ENCODE data around the gene ACHE. TPM values are rescaled to one million over a fixed set of nuclear protein-coding genes. Genes with fewer than 3 reads are reported as not detected.

ACHE gene
- total and polyA plus RNA-seq, 2 of the 13 experiments (the other 11 are each of a cell fraction or from before 2014, with no cell fraction given) = 0.18 to 0.40 TPM

DNA sequence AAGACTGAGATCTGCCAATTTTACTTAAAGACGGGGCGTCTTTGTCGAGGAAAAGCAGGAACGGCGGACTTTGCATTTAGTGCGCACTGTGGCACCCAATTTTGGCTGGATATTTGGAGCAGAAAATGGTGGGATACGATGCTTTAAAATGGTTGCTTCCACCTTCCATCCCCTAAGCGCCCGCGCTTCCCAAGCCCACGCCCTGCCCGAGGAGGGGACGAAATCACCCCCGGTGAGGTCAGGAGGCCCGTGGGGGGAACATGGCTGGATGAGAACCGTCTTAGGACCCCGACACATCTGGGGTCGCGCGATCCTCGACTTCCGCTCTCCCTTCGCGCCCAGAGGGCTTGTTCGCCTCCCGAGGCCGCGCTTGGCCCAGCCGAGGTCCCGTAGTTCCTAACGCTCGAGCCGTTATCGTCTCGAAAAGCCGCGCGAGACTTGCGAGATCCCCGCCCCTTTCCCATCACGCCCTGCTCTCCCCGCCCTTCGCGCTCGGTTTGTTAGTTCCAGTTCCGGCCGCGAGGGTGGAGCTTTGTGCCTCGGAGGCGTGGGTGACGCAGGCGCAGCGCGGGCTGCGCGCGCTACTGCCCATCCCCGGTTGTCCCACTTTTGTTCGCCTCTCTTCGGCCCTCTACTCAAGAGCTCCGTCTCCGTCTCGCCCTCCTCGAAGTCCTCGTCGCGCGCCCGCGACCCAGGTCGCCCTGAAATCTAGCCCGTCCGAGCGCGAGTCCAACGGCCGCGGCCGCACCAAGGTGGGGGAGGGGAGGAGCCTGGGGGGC is 20.9 kb downstream of the ACHE start, which contains the start of gene SRRT (continued):
- TF ChIP-seq JUND (CRISPR knock-in tag; IDR thresholded peaks at IDR 0.05) (peak; percentile 46; the same call in 1 of the 2 replicates), RARA (CRISPR knock-in tag; IDR thresholded peaks at IDR 0.05) (no peak), JUNB (CRISPR knock-in tag; IDR thresholded peaks at IDR 0.05; ENCODE audit: borderline replicate concordance) (no peak), ATF7-NPFF (CRISPR knock-in tag; IDR thresholded peaks at IDR 0.05; ENCODE audit: low read depth) (peak; percentile 24; the same call in 1 of the 2 replicates), SAFB2 (CRISPR knock-in tag; IDR thresholded peaks at IDR 0.05; ENCODE audit: borderline replicate concordance, low read depth) (peak; percentile 66; the same call in 1 of the 2 replicates), HDAC2 (CRISPR knock-in tag; IDR thresholded peaks at IDR 0.05) (peak; percentile 92), ZBTB42 (CRISPR knock-in tag; IDR thresholded peaks at IDR 0.05) (no peak), TCF7 (IDR thresholded peaks at IDR 0.05; ENCODE audit: low read depth) (no peak), ZNF430 (CRISPR knock-in tag; IDR thresholded peaks at IDR 0.05) (peak; percentile 87; the same call in 1 of the 2 replicates), ZNF354B (CRISPR knock-in tag; IDR thresholded peaks at IDR 0.05) (no peak), ZMYM3 (CRISPR knock-in tag; IDR thresholded peaks at IDR 0.05) (peak; percentile 62; the same call in 1 of the 2 replicates), IKZF1 (IDR thresholded peaks at IDR 0.05) (no peak)
- TF ChIP-seq, protein P1, sequence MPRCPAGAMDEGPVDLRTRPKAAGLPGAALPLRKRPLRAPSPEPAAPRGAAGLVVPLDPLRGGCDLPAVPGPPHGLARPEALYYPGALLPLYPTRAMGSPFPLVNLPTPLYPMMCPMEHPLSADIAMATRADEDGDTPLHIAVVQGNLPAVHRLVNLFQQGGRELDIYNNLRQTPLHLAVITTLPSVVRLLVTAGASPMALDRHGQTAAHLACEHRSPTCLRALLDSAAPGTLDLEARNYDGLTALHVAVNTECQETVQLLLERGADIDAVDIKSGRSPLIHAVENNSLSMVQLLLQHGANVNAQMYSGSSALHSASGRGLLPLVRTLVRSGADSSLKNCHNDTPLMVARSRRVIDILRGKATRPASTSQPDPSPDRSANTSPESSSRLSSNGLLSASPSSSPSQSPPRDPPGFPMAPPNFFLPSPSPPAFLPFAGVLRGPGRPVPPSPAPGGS (CRISPR knock-in tag; IDR thresholded peaks at IDR 0.05) = no peak
- TF ChIP-seq, protein P2, sequence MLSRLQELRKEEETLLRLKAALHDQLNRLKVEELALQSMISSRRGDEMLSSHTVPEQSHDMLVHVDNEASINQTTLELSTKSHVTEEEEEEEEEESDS (CRISPR knock-in tag; IDR thresholded peaks at IDR 0.05; ENCODE audit: borderline replicate concordance) = 0 out of 2 replicates have a peak, but pooled peaks have one; percentile 56
- TF ChIP-seq, protein P3, sequence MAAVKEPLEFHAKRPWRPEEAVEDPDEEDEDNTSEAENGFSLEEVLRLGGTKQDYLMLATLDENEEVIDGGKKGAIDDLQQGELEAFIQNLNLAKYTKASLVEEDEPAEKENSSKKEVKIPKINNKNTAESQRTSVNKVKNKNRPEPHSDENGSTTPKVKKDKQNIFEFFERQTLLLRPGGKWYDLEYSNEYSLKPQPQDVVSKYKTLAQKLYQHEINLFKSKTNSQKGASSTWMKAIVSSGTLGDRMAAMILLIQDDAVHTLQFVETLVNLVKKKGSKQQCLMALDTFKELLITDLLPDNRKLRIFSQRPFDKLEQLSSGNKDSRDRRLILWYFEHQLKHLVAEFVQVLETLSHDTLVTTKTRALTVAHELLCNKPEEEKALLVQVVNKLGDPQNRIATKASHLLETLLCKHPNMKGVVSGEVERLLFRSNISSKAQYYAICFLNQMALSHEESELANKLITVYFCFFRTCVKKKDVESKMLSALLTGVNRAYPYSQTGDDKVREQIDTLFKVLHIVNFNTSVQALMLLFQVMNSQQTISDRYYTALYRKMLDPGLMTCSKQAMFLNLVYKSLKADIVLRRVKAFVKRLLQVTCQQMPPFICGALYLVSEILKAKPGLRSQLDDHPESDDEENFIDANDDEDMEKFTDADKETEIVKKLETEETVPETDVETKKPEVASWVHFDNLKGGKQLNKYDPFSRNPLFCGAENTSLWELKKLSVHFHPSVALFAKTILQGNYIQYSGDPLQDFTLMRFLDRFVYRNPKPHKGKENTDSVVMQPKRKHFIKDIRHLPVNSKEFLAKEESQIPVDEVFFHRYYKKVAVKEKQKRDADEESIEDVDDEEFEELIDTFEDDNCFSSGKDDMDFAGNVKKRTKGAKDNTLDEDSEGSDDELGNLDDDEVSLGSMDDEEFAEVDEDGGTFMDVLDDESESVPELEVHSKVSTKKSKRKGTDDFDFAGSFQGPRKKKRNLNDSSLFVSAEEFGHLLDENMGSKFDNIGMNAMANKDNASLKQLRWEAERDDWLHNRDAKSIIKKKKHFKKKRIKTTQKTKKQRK (IDR thresholded peaks at IDR 0.05; ENCODE audit: low read length) = no peak
- TF ChIP-seq, protein P4, sequence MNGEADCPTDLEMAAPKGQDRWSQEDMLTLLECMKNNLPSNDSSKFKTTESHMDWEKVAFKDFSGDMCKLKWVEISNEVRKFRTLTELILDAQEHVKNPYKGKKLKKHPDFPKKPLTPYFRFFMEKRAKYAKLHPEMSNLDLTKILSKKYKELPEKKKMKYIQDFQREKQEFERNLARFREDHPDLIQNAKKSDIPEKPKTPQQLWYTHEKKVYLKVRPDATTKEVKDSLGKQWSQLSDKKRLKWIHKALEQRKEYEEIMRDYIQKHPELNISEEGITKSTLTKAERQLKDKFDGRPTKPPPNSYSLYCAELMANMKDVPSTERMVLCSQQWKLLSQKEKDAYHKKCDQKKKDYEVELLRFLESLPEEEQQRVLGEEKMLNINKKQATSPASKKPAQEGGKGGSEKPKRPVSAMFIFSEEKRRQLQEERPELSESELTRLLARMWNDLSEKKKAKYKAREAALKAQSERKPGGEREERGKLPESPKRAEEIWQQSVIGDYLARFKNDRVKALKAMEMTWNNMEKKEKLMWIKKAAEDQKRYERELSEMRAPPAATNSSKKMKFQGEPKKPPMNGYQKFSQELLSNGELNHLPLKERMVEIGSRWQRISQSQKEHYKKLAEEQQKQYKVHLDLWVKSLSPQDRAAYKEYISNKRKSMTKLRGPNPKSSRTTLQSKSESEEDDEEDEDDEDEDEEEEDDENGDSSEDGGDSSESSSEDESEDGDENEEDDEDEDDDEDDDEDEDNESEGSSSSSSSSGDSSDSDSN (CRISPR knock-in tag; IDR thresholded peaks at IDR 0.05) = peak; percentile 68
- TF ChIP-seq, protein P5, sequence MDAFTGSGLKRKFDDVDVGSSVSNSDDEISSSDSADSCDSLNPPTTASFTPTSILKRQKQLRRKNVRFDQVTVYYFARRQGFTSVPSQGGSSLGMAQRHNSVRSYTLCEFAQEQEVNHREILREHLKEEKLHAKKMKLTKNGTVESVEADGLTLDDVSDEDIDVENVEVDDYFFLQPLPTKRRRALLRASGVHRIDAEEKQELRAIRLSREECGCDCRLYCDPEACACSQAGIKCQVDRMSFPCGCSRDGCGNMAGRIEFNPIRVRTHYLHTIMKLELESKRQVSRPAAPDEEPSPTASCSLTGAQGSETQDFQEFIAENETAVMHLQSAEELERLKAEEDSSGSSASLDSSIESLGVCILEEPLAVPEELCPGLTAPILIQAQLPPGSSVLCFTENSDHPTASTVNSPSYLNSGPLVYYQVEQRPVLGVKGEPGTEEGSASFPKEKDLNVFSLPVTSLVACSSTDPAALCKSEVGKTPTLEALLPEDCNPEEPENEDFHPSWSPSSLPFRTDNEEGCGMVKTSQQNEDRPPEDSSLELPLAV (CRISPR knock-in tag; conservative IDR thresholded peaks at IDR 0.05; ENCODE audit: low read depth) = 0 out of 2 replicates have a peak, but pooled peaks have one; percentile 60

Data from HepG2 (cell line).